ENCODE data around the gene KRTAP5-7.

DNA sequence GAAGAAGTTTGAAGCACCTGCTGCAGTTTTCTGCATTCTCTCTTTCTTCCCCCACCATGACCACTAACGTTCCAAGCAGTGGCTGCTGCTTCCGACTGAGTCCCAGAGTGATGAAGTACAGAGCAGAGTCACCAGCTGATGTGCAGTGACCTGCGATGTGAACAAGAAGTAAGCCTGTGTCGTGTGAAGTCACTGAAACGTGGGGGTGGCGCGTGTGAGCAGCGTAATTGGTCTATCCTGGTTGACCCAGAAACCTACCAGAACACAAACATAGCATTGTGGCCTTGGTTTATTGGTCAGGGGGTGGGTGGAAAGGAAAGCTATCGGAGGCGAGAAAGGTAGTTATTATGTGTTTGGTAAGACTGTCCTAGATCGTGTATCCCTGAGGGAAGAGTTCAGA is 3.5 kb downstream of the KRTAP5-7 start:
- TF ChIP-seq, protein P1, sequence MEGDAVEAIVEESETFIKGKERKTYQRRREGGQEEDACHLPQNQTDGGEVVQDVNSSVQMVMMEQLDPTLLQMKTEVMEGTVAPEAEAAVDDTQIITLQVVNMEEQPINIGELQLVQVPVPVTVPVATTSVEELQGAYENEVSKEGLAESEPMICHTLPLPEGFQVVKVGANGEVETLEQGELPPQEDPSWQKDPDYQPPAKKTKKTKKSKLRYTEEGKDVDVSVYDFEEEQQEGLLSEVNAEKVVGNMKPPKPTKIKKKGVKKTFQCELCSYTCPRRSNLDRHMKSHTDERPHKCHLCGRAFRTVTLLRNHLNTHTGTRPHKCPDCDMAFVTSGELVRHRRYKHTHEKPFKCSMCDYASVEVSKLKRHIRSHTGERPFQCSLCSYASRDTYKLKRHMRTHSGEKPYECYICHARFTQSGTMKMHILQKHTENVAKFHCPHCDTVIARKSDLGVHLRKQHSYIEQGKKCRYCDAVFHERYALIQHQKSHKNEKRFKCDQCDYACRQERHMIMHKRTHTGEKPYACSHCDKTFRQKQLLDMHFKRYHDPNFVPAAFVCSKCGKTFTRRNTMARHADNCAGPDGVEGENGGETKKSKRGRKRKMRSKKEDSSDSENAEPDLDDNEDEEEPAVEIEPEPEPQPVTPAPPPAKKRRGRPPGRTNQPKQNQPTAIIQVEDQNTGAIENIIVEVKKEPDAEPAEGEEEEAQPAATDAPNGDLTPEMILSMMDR (IDR thresholded peaks at IDR 0.05; ENCODE audit: low read depth, low read length, missing input control), result no peak
- TF ChIP-seq RXRA (IDR thresholded peaks at IDR 0.05) (peak; percentile 8 to 76), JUND (IDR thresholded peaks at IDR 0.05) (no peak), HNF4A (conservative IDR thresholded peaks at IDR 0.05) (peak; percentile 12 to 68), TAF1 (conservative IDR thresholded peaks at IDR 0.05) (no peak), RAD21 (IDR thresholded peaks at IDR 0.05) (peak in 1 of 2 donors; percentile 24)
- TF ChIP-seq, protein P2, sequence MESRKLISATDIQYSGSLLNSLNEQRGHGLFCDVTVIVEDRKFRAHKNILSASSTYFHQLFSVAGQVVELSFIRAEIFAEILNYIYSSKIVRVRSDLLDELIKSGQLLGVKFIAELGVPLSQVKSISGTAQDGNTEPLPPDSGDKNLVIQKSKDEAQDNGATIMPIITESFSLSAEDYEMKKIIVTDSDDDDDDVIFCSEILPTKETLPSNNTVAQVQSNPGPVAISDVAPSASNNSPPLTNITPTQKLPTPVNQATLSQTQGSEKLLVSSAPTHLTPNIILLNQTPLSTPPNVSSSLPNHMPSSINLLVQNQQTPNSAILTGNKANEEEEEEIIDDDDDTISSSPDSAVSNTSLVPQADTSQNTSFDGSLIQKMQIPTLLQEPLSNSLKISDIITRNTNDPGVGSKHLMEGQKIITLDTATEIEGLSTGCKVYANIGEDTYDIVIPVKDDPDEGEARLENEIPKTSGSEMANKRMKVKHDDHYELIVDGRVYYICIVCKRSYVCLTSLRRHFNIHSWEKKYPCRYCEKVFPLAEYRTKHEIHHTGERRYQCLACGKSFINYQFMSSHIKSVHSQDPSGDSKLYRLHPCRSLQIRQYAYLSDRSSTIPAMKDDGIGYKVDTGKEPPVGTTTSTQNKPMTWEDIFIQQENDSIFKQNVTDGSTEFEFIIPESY (IDR thresholded peaks at IDR 0.05), result no peak
- TF ChIP-seq, protein P3, sequence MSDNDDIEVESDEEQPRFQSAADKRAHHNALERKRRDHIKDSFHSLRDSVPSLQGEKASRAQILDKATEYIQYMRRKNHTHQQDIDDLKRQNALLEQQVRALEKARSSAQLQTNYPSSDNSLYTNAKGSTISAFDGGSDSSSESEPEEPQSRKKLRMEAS (IDR thresholded peaks at IDR 0.05), result no peak
